CD4-positive, alpha-beta T cell treated with Interleukin-21 for 1 hour (primary cell): ENCODE data around the gene NRN1L.
"Not testable (repeated sequence)": the region's sequence is repeated elsewhere in the genome, so short reads cannot be mapped to it uniquely, and the experiment has no call there.

Source experiments
- DNase-seq: peaks from one replicate; pipeline ENCODE4 v3.0.0-alpha.2; 2020

NRN1L gene

DNA sequence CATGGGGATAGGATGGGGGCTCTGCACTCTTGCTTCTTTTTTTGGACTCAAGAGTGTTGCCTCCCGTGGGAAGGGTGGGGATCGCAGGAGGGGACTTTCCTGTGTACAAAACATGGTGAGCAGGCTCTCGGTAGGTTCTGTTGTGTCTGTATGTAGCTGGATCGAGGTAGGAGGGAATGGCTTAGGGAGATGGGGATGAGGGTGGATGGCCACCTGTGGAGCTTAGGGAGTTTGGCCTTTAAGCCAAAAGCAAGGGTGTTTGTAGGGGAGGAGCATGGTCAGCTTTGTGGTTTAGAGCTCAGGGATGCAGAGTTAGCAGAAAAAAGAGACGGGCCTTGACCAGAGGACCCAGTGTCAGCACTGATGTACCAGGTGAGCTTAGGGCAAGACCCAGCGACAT lies 22.8 kb upstream of the NRN1L start:
- no peak for DNase-seq

GRCh38 chr16:67862623-67863583 lies 21.8 kb upstream of the NRN1L start:
- no peak for DNase-seq

DNA sequence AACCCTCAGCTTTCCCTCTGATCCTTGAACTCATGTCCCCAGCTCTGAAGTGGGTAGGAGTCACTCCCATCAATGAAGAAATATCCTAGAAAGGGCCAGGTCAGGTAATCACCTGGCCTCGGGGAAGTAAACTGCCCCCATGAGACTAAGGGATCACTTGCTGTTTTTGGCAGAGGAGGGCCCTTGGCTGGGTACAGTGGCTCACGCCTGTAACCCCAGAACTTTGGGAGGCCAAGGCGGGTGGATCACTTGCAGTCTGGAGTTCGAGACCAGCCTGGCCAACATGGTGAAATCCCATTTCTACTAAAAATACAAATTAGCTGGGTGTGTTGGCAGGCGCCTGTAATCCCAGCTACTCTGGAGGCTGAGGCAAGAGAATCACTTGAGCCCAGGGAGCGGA lies 20.6 kb upstream of the NRN1L start:
- not testable (repeated sequence) for DNase-seq

DNA sequence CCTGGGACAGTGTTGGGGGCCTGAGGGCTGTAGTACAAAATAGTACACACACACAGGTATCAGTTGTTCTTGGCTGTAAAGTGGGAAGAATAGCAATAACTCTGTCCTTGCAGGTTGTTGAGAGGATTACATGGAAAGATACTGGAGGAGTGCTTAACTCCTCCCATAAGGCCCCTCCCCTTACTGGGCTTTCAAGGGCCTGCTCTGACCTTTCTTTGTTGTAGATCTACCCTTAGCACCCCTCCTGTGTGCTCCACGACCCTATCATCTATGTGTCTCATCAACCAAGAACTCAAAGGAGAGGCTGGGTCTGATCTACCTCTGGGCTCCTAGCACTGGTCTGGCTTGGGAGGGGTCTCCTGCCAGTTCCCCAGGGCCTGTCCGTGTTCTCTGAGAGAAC lies 20.1 kb upstream of the NRN1L start:
- no peak for DNase-seq

DNA sequence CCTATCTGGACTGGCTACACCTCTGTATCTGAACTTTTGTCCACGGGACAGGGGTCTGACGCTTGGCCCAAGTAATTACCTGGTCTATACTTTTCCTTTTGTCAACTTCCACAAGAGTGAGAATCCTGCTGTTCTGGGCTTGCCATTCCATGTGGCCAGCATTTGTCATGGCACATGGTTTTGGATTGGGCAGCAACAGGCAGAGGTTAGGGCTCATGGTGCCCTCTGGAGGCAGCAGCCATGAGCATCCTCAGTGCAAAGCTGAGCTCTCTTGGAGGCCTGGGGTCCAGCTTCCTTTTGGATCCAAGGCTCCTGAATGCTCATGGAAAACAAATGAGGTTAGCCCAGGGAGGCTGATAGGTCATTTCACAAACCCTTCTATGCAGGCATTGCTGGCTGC lies 19.4 kb upstream of the NRN1L start:
- peak; percentile 35 for DNase-seq

DNA sequence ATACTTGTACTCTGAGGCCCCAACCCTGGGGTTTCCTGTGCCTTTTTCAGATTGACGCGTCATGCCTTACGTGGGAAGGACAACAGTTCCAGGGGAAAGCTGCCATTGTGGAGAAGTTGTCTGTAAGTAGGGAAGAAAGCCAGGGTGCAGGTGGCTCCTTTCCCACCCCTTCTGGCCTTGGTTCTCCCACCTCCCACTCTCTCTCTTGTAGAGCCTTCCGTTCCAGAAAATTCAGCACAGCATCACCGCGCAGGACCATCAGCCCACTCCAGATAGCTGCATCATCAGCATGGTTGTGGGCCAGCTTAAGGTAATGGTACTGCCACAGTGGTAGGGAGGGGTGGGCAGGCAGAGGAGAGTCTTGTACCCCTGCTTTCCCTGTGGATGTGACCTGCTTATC lies 16.4 kb upstream of the NRN1L start:
- no peak for DNase-seq

- no peak for DNase-seq
These were observed 15.0 kb upstream of the NRN1L start for GRCh38 chr16:67869653-67870052.

DNA sequence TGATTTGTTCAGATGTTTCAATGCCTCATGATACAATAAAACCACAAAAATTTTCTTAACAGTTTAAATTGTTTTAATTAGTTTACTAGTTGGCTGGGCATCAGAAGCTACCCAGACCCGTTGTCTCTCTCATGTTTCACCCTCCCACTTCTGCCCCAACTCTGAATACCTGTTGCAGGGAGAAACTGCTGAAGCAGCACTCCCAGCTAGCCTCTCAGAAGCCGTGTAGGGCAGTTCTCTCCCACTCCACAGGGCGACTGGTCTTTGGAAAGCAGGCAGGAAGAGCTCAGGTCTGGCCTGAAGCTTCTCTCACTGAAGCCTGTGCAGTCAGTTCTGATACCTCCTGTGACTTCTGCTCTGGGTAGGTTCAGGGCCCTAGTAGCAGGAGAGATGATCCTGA lies 13.4 kb upstream of the NRN1L start:
- DNase-seq = no peak

DNA sequence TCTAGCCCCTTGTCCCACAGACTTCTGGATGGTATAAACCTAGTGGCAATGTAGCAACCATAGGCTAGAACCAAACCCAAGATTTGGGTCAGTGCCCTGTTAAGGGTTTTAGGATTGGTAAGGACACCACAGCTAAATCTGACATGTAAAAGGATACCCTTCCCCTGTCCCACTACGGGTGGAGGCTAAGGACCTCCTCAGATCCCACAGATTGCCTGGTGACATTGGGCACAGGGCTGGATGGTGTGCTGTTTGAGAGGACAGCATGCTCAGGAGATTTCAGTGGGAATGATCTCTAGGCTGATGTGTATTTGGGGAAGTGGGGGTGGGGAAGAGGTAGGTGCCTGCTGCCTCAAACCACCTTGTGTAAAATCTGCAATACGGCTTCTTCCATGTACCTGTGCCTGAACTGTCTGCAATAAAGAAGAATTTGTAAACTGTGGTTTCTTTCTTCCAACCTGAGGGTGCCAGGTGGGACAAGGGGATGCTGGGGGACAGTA lies 12.5 kb upstream of the NRN1L start:
- no peak for DNase-seq

DNA sequence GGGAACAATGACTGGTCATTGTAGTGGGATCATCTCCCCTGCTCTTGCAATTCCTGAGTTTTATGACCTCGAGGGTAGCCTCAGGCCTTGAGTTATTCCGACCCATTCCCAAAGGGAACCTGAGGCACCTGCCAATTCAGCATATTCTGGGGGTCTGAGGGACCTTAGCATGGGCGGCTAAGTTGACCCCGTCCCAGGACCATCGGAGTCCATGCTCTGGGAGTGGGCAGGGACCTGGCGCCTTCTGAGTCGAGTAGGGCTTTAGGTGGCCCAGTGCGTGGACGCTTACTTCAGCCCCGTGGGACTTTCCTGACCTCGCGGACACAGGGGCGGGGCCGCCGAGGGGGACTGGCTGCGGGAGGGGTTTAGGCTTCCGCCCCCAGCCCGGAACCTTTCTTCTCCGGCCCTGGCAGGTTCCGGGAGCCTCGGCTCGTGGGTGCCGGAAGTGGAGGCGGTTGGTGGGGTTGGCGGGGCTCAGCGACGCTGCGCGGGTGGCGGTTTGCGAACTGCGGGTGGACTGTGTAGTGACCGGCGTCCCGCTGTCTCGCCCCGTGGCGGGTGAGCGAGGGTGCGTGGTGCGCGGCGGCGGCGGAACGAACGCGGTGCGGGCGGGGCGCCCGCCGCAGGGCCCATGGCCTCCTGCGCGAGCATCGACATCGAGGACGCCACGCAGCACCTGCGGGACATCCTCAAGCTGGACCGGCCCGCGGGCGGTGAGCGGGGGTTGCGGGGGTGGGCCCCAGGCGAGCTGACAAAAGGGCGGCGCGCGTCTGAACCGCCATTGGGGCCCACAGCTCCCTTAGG lies 11.9 kb upstream of the NRN1L start, which contains the start of gene EDC4:
TSS of gene EDC4 (plus strand) at position 422 of the 804 bp plus-strand sequence. CDS start at position 632, 210 bp downstream.
- peak; percentile 92 for DNase-seq

GRCh38 chr16:67873435-67874370 lies 11.0 kb upstream of the NRN1L start:
- no peak for DNase-seq

- no peak for DNase-seq
These were observed 10.3 kb upstream of the NRN1L start for GRCh38 chr16:67874372-67874771.

DNA sequence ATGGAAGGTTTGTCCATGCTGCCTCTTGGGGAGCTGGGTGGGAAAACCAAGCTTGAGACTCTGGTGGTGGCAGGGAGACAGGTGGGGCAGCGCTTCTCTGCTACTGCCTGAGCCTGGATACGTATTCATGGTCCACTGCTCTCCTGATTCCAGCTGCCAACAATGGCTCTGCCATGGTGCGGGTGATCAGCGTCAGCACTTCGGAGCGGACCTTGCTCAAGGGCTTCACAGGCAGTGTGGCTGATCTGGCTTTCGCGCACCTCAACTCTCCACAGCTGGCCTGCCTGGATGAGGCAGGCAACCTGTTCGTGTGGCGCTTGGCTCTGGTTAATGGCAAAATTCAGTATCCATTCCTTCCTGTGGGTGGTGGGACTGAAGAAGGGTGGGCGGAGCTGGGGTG lies 7.6 kb upstream of the NRN1L start:
- DNase-seq = no peak

GRCh38 chr16:67878232-67878631 lies 6.5 kb upstream of the NRN1L start:
- no peak for DNase-seq

GRCh38 chr16:67878846-67879245 lies 5.8 kb upstream of the NRN1L start:
- DNase-seq = no peak

GRCh38 chr16:67879462-67879861 lies 5.2 kb upstream of the NRN1L start:
- DNase-seq = no peak

DNA sequence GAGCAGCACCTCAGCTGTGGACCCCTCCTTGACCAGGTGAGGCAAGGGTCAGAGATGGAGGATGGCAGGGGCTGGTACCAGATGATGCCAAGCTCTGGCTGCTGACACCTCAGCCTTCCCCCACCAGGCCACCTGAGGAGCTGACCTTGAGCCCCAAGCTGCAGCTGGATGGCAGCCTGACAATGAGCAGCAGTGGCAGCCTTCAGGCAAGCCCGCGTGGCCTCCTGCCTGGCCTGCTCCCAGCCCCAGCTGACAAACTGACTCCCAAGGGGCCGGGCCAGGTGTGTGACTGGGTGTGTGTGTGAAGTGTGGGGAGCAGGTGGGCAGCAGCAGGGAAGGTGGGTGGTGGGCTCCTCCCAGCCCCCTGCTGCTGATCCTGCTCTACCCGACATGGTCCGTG lies 4.7 kb upstream of the NRN1L start:
- DNase-seq = no peak

DNA sequence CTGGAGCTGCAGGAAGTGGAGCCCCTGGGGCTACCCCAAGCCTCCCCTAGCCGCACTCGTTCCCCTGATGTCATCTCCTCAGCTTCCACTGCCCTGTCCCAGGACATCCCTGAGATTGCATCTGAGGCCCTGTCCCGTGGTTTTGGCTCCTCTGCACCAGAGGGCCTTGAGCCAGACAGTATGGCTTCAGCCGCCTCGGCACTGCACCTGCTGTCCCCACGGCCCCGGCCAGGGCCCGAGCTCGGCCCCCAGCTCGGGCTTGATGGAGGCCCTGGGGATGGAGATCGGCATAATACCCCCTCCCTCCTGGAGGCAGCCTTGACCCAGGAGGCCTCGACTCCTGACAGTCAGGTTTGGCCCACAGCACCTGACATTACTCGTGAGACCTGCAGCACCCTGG lies 4.1 kb upstream of the NRN1L start:
- DNase-seq = no peak

- no peak for DNase-seq
These were observed 3.0 kb upstream of the NRN1L start for GRCh38 chr16:67881621-67882161.

DNA sequence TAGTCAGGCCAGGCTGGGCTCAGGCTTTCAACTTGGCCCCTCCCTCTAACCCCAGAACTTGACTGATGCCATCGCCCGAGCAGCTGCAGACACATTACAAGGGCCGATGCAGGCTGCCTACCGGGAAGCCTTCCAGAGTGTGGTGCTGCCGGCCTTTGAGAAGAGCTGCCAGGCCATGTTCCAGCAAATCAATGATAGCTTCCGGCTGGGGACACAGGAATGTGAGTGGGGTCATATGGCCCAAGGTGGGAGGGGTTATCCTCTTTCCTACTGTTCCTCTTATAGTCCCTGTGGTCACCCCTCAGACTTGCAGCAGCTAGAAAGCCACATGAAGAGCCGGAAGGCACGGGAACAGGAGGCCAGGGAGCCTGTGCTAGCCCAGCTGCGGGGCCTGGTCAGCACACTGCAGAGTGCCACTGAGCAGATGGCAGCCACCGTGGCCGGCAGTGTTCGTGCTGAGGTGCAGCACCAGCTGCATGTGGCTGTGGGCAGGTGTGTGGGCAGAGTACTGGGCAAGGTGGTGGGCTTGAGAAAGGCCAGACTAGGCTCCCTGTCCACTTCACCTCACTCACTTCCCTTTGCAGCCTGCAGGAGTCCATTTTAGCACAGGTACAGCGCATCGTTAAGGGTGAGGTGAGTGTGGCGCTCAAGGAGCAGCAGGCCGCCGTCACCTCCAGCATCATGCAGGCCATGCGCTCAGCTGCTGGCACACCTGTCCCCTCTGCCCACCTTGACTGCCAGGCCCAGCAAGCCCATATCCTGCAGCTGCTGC lies 2.1 kb upstream of the NRN1L start:
- no peak for DNase-seq

- no peak for DNase-seq
These were observed 1.4 kb upstream of the NRN1L start for GRCh38 chr16:67883146-67883871.
